IPS-20b (cell line): Measurements from ENCODE around the gene ODC1.
A peak's percentile ranks its signal among the peaks of the same experiment; 100 is the strongest.
"Not testable (repeated sequence)": the region's sequence is repeated elsewhere in the genome, so short reads cannot be mapped to it uniquely, and the experiment has no call there.

Experiments
- H3K27ac ChIP-seq: one replicate; pipeline ENCODE4 v1.5.1; 2013; ENCODE audit warnings: low read length
- H3K27me3 ChIP-seq: 2 replicates; pipeline ENCODE4 v1.6.1; 2013; ENCODE audit warnings: mild to moderate bottlenecking, low read length, inconsistent platforms; ENCODE audit not compliant: insufficient read depth
- H3K36me3 ChIP-seq: 2 replicates; pipeline ENCODE4 v1.6.1; 2013; ENCODE audit warnings: low read depth, mild to moderate bottlenecking, inconsistent platforms, low read length, moderate library complexity; ENCODE audit not compliant: insufficient read depth
- H3K4me1 ChIP-seq: 2 replicates; pipeline ENCODE4 v1.6.1; 2013; ENCODE audit warnings: mild to moderate bottlenecking, control low read depth, inconsistent platforms, low read length, moderate library complexity; ENCODE audit not compliant: insufficient read depth
- H3K4me3 ChIP-seq: 2 replicates; pipeline ENCODE4 v1.5.1; 2013; ENCODE audit warnings: mild to moderate bottlenecking, low read length, inconsistent platforms
- H3K9ac ChIP-seq: 2 replicates; pipeline ENCODE4 v1.6.1; 2013; ENCODE audit warnings: low read depth, mild to moderate bottlenecking, inconsistent platforms, low read length, moderate library complexity
- H3K9me3 ChIP-seq: 2 replicates; pipeline ENCODE4 v1.6.1; 2013; ENCODE audit warnings: mild to moderate bottlenecking, low read depth, low read length, inconsistent platforms; ENCODE audit not compliant: insufficient read depth

The ODC1 gene

GRCh38 chr2:10447895-10448575, at the start of gene ODC1:
TSS of gene ODC1 (minus strand) at chr2:10448327. CDS start at chr2:10445032, 3,295 bp downstream.
- peak within 1 kb of the TSS; percentile 85 for H3K9ac ChIP-seq
- H3K27me3 ChIP-seq: peaks cover 21% of the 10 kb centered on the region; the same call in 1 of the 2 replicates
- no peaks in the 10 kb centered on the region; the same call in 1 of the 2 replicates for H3K4me1 ChIP-seq
- peak within 1 kb of the TSS; percentile 75 for H3K4me3 ChIP-seq
- H3K27ac ChIP-seq: no peak within 1 kb of the TSS
- H3K36me3 ChIP-seq: peaks cover 21% of the 10 kb centered on the region
- no peaks in the 10 kb centered on the region for H3K9me3 ChIP-seq

- H3K9ac ChIP-seq: no peak overlapping the region
- no peak overlapping the region for H3K27ac ChIP-seq
- no peaks in the 10 kb centered on the region; the same call in 1 of the 2 replicates for H3K27me3 ChIP-seq
- H3K4me1 ChIP-seq: no peaks in the 10 kb centered on the region; the same call in 1 of the 2 replicates
- H3K9me3 ChIP-seq: no peaks in the 10 kb centered on the region
- no peak overlapping the region for H3K4me3 ChIP-seq
- no peaks in the 10 kb centered on the region for H3K36me3 ChIP-seq
Observed at GRCh38 chr2:10497797-10498251, 49.7 kb upstream of the ODC1 start.

GRCh38 chr2:10495988-10496313, 47.8 kb upstream of the ODC1 start:
- H3K36me3 ChIP-seq: no peaks in the 10 kb centered on the region

GRCh38 chr2:10495311-10495987, 47.3 kb upstream of the ODC1 start:
- no peaks in the 10 kb centered on the region; the same call in 1 of the 2 replicates for H3K4me1 ChIP-seq
- no peak overlapping the region for H3K4me3 ChIP-seq
- no peaks in the 10 kb centered on the region for H3K36me3 ChIP-seq
- H3K27ac ChIP-seq: no peak overlapping the region
- no peak overlapping the region for H3K9ac ChIP-seq
- no peaks in the 10 kb centered on the region; the same call in 1 of the 2 replicates for H3K27me3 ChIP-seq
- no peaks in the 10 kb centered on the region for H3K9me3 ChIP-seq

More at GRCh38 chr2:10495988-10496313, 47.8 kb upstream of the ODC1 start:
- Histone ChIP-seq H3K9me3 (no peaks in the 10 kb centered on the region), H3K9ac (no peak overlapping the region), H3K4me3 (no peak overlapping the region), H3K4me1 (no peaks in the 10 kb centered on the region; the same call in 1 of the 2 replicates), H3K27ac (no peak overlapping the region), H3K27me3 (no peaks in the 10 kb centered on the region; the same call in 1 of the 2 replicates)

- Histone ChIP-seq H3K27ac (no peak overlapping the region), H3K4me1 (no peaks in the 10 kb centered on the region; the same call in 1 of the 2 replicates), H3K9ac (no peak overlapping the region)
Observed at GRCh38 chr2:10494351-10495066, 46.4 kb upstream of the ODC1 start.

GRCh38 chr2:10493634-10494281, 45.6 kb upstream of the ODC1 start:
- Histone ChIP-seq H3K27ac (no peak overlapping the region), H3K4me1 (no peaks in the 10 kb centered on the region; the same call in 1 of the 2 replicates), H3K27me3 (no peaks in the 10 kb centered on the region; the same call in 1 of the 2 replicates), H3K36me3 (no peaks in the 10 kb centered on the region), H3K4me3 (no peak overlapping the region), H3K9me3 (no peaks in the 10 kb centered on the region), H3K9ac (no peak overlapping the region)

More at GRCh38 chr2:10494351-10495066, 46.4 kb upstream of the ODC1 start:
- H3K9me3 ChIP-seq: no peaks in the 10 kb centered on the region
- H3K36me3 ChIP-seq: no peaks in the 10 kb centered on the region
- H3K27me3 ChIP-seq: no peaks in the 10 kb centered on the region; the same call in 1 of the 2 replicates
- H3K4me3 ChIP-seq: no peak overlapping the region

- H3K4me3 ChIP-seq: no peak overlapping the region
- H3K9ac ChIP-seq: no peak overlapping the region
- H3K27ac ChIP-seq: no peak overlapping the region
- H3K9me3 ChIP-seq: no peaks in the 10 kb centered on the region
- H3K4me1 ChIP-seq: no peaks in the 10 kb centered on the region; the same call in 1 of the 2 replicates
- no peaks in the 10 kb centered on the region; the same call in 1 of the 2 replicates for H3K27me3 ChIP-seq
- no peaks in the 10 kb centered on the region for H3K36me3 ChIP-seq
Observed at GRCh38 chr2:10493075-10493633, 45.0 kb upstream of the ODC1 start.

- no peaks in the 10 kb centered on the region; the same call in 1 of the 2 replicates for H3K27me3 ChIP-seq
- H3K36me3 ChIP-seq: no peaks in the 10 kb centered on the region
- H3K9ac ChIP-seq: no peak overlapping the region
- no peak overlapping the region for H3K4me3 ChIP-seq
- H3K27ac ChIP-seq: no peak overlapping the region
- no peaks in the 10 kb centered on the region for H3K4me1 ChIP-seq
- no peaks in the 10 kb centered on the region for H3K9me3 ChIP-seq
Observed at GRCh38 chr2:10490806-10491291, 42.7 kb upstream of the ODC1 start.

GRCh38 chr2:10489842-10490555, 41.9 kb upstream of the ODC1 start:
- Histone ChIP-seq H3K9ac (no peak overlapping the region), H3K4me3 (no peak overlapping the region), H3K9me3 (no peaks in the 10 kb centered on the region), H3K36me3 (no peaks in the 10 kb centered on the region), H3K27me3 (no peaks in the 10 kb centered on the region; the same call in 1 of the 2 replicates), H3K4me1 (no peaks in the 10 kb centered on the region), H3K27ac (no peak overlapping the region)

- not testable (repeated sequence) for H3K4me3 ChIP-seq, H3K27me3 ChIP-seq, H3K4me1 ChIP-seq, H3K27ac ChIP-seq, H3K9ac ChIP-seq, H3K36me3 ChIP-seq, H3K9me3 ChIP-seq
Observed at GRCh38 chr2:10488142-10488541, 40.0 kb upstream of the ODC1 start.
